ENCODE data around the gene CAPN9.

- TF ChIP-seq CTCF (IDR thresholded peaks at IDR 0.05 in 4 of 5, conservative IDR thresholded peaks at IDR 0.05 in 1 of 5) (no peak), POLR2A (IDR thresholded peaks at IDR 0.05) (no peak)
Observed at GRCh38 chr1:230754796-230755195, 7.6 kb downstream of the CAPN9 start.

All from gastrocnemius medialis (tissue), 4 donors.